RPMI7951 (cell line): ENCODE measurements around the gene MARCHF2. TPM values are rescaled to one million over a fixed set of nuclear protein-coding genes. Genes with fewer than 3 reads are reported as not detected.

Experiments used
- DNase-seq: peaks from one replicate; pipeline ENCODE4 v3.0.0-alpha.2; 2012; ENCODE audit warnings: low read depth
- total RNA-seq: library from RNA; depleted of rRNA; stranded (reverse); fragments of >200 nt; shearing (Covaris generic); gene quantifications from 2 replicates; pipeline ENCODE4 v1.2.3, GENCODE V29; 2014; rRNA removed

The MARCHF2 gene
- total RNA-seq, 1 experiment from 2014 or later: 27.3 TPM

GRCh38 chr19:8477889-8478288 lies 64.8 kb downstream of the MARCHF2 start:
- no peak for DNase-seq

GRCh38 chr19:8478598-8478997 lies 65.5 kb downstream of the MARCHF2 start:
- DNase-seq: no peak

GRCh38 chr19:8481201-8481600 lies 68.1 kb downstream of the MARCHF2 start:
- DNase-seq: no peak

GRCh38 chr19:8481616-8482015 lies 68.5 kb downstream of the MARCHF2 start:
- DNase-seq: no peak

- DNase-seq: no peak
Observed at GRCh38 chr19:8482696-8483095, 69.6 kb downstream of the MARCHF2 start.

- no peak for DNase-seq
Observed at GRCh38 chr19:8483165-8483564, 70.1 kb downstream of the MARCHF2 start.

- DNase-seq: no peak
Observed at GRCh38 chr19:8484331-8484894, 71.3 kb downstream of the MARCHF2 start.

- DNase-seq: no peak
Observed at GRCh38 chr19:8485561-8486371, 72.7 kb downstream of the MARCHF2 start.

GRCh38 chr19:8486661-8487136 lies 73.6 kb downstream of the MARCHF2 start:
- no peak for DNase-seq

- no peak for DNase-seq
Observed at GRCh38 chr19:8487137-8487851, 74.2 kb downstream of the MARCHF2 start.

GRCh38 chr19:8488365-8488764 lies 75.3 kb downstream of the MARCHF2 start:
- DNase-seq: no peak

Other genes starting within 250 kb of the MARCHF2 start
- gene CERS4, start 203.9 kb upstream of the MARCHF2 start, total RNA-seq: 0.24 TPM in 1 of 2 replicates, not detected in the other
- gene CD320, start 104.9 kb upstream of the MARCHF2 start, total RNA-seq: 49.7 and 71.9 TPM in 2 replicates
- gene NDUFA7, start 91.9 kb upstream of the MARCHF2 start, total RNA-seq: 42.1 and 48.3 TPM in 2 replicates
- 246 and 255 TPM in 2 replicates for gene RPS28, start 91.8 kb upstream of the MARCHF2 start, total RNA-seq
- gene KANK3, start 70.0 kb upstream of the MARCHF2 start, total RNA-seq: 0.24 TPM in 1 of 2 replicates, not detected in the other
- gene ANGPTL4, start 49.1 kb upstream of the MARCHF2 start, total RNA-seq: 9.0 and 10.4 TPM in 2 replicates
- 10.3 and 16.1 TPM in 2 replicates for gene RAB11B, start 22.9 kb upstream of the MARCHF2 start, total RNA-seq
- gene HNRNPM, start 31.7 kb downstream of the MARCHF2 start, total RNA-seq: 44.6 and 54.3 TPM in 2 replicates
- gene PRAM1, start 89.3 kb downstream of the MARCHF2 start, total RNA-seq: not detected in 2 replicates
- 2.1 and 5.9 TPM in 2 replicates for gene ZNF414, start 100.9 kb downstream of the MARCHF2 start, total RNA-seq
- 0.36 and 0.49 TPM in 2 replicates for gene MYO1F, start 164.1 kb downstream of the MARCHF2 start, total RNA-seq
- gene ADAMTS10, start 197.4 kb downstream of the MARCHF2 start, total RNA-seq: not detected in 2 replicates
- gene NFILZ, start 217.3 kb downstream of the MARCHF2 start, total RNA-seq: not detected in 2 replicates